Body of pancreas (tissue), 4 donors: Measurements from ENCODE around the gene ANKRD34B.

Source experiments
- CTCF ChIP-seq, 7 experiments: fragments of 450-650 bp in 4 of 7; fragments of 200-600 bp in 3 of 7; sonication (generic) in 3 of 7; IDR thresholded peaks; one replicate each; pipeline ENCODE4 v1.5.1; 2016 to 2019; ENCODE audit warnings: antibody characterized with exemption in 7 of 7
- POLR2A ChIP-seq, 3 donors: fragments of 450-650 bp; IDR thresholded peaks; one replicate each; pipeline ENCODE4 v1.6.1; 2016; ENCODE audit warnings: antibody characterized with exemption in 3 of 3, mild to moderate bottlenecking in 2 of 3

GRCh38 chr5:80594810-80595209, 24.7 kb upstream of the ANKRD34B start:
- TF ChIP-seq CTCF (IDR thresholded peaks at IDR 0.05) (no peak), POLR2A (IDR thresholded peaks at IDR 0.05) (no peak)
